Neural cell (in vitro differentiated cells): Measurements from ENCODE around the gene CNOT3.

Experiments
- EZH2 ChIP-seq: fragments of 200-600, 300-800 bp; shearing (Covaris generic), sonication (generic); IDR thresholded peaks from 2 replicates; pipeline ENCODE4 v1.6.1; 2014; ENCODE audit warnings: antibody characterized with exemption, low read length, borderline replicate concordance, mild to moderate bottlenecking; ENCODE audit not compliant: insufficient read depth, poor library complexity, severe bottlenecking
- TF ChIP-seq, protein P1 (sequence below): fragments of 450-650 bp; IDR thresholded peaks from 2 replicates; pipeline ENCODE4 v1.5.1; 2014; ENCODE audit warnings: antibody characterized with exemption, mild to moderate bottlenecking, moderate library complexity; ENCODE audit not compliant: poor library complexity, severe bottlenecking

GRCh38 chr19:54105796-54106195, 31.8 kb upstream of the CNOT3 start:
- TF ChIP-seq, protein P1, sequence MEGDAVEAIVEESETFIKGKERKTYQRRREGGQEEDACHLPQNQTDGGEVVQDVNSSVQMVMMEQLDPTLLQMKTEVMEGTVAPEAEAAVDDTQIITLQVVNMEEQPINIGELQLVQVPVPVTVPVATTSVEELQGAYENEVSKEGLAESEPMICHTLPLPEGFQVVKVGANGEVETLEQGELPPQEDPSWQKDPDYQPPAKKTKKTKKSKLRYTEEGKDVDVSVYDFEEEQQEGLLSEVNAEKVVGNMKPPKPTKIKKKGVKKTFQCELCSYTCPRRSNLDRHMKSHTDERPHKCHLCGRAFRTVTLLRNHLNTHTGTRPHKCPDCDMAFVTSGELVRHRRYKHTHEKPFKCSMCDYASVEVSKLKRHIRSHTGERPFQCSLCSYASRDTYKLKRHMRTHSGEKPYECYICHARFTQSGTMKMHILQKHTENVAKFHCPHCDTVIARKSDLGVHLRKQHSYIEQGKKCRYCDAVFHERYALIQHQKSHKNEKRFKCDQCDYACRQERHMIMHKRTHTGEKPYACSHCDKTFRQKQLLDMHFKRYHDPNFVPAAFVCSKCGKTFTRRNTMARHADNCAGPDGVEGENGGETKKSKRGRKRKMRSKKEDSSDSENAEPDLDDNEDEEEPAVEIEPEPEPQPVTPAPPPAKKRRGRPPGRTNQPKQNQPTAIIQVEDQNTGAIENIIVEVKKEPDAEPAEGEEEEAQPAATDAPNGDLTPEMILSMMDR, result no peak
- no peak for TF ChIP-seq EZH2
